Panc1 (cell line): ENCODE data around the gene NSMCE1.

ENCODE experiments used
- CTCF ChIP-seq: fragments of 450-650 bp; IDR thresholded peaks from 2 replicates; pipeline ENCODE4 v1.5.1; 2017; ENCODE audit warnings: mild to moderate bottlenecking
- POLR2AphosphoS5 ChIP-seq: IDR thresholded peaks from 2 replicates; pipeline ENCODE4 v1.6.1; 2012; ENCODE audit warnings: mild to moderate bottlenecking, low read depth, low read length, moderate library complexity
- TCF7L2 ChIP-seq: IDR thresholded peaks from 2 replicates; pipeline ENCODE4 v1.6.1; 2011; ENCODE audit warnings: mild to moderate bottlenecking, low read depth, low read length, inconsistent platforms

GRCh38 chr16:27311448-27311830, 42.9 kb upstream of the NSMCE1 start:
- no peak for TF ChIP-seq CTCF
- no peak for TF ChIP-seq TCF7L2
- TF ChIP-seq POLR2AphosphoS5: no peak
